GM19452 (cell line): Measurements from ENCODE around the gene MAP2K5.
"Not testable (repeated sequence)": the region's sequence is repeated elsewhere in the genome, so short reads cannot be mapped to it uniquely, and the experiment has no call there.

Source experiments
- ATAC-seq: cut with Tn5 transposase; IDR thresholded peaks from one replicate; pipeline ENCODE4 v1.9.1; 2021; ENCODE audit not compliant: unreplicated experiment

MAP2K5 gene

DNA sequence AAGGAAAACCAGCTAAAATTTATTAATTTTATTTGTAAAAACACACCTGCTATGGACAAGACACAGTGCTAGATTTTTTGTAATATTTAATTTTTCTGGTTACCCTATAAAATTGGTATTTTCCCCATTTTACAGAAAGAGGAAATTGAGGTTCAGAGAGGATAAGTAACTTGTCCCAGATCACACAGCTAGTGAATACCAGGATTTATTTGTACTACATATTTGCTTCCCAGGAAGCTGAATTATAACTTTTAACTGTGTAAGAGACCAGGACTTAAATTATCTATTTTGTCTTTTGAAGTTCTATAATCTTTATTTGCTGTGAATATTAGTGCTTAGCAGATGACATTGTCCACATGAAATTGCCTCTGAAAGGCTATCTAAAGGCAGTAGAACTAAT lies 49.7 kb downstream of the MAP2K5 start:
- no peak for ATAC-seq

DNA sequence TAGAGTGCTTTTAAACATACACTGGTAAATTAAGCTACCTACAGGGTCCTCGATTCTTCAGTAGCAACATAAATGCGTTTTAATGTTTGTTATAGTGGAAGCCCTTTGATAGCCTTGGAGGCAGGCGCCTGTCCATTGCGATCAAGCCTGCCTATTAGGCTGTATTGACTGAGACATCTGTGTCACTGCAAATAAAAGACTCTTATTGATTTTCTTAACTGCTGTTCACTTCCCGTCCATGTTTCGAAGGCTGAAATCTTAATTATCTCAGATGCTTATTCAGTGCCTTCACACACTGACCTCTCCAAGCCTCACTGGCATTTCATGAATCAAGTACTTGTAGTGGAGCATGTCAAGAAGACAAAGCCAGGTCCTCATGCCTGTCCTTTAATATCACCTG lies 51.1 kb downstream of the MAP2K5 start:
- ATAC-seq = no peak

DNA sequence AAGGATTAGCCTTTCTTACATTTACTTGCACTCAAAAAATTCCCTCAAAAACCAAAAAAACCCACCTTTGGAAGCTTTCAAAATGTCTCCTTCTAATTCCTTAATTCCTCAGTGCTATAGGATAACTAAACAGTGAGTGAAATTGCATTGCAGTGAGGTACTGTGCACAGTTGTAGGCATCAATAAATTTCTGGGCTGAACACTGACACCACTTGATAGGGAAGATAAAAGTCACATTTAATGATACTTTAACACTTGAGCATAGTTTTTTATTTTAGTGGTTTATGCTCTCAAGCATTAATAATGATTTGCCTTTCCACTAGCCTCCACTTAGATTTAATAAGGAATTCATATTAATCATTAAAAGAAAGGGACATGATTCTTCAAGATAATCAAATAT lies 52.3 kb downstream of the MAP2K5 start:
- ATAC-seq = no peak

DNA sequence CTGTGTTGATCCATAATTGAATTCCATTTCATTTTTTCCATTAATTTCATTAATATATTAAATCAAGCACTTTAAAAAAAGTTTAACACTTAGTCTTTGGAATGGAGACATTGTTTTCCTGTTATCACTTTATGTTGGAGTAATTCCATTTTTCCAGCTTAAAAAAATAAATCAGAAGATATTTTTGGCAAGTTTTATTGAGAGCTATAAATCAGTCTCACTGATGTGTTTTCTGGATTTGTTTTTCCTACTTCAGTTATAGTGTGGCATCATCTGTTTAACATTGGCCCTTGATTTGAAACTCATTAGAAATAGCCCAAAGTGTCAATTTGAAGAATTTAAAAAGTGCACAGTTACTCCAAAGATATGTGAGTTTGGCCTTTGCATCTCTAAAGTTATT lies 53.1 kb downstream of the MAP2K5 start:
- ATAC-seq = no peak

DNA sequence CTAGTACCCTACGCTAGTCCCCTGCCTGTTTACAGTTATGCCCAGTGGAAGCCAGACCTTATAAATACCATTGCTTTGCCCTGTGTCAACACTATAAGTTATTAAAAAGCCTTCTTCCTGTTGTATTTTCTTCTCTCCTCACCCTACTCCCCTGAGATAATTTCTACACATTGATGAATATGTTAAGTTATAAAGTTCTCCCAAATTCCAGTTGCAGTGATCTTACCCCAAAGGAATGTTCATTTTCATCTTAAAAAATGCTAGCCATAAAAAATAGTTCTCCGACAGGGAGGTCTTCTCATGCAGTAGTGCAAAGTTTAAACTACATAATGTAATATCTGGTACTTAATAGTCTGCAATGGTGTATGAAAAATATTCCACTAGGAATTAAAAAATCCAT lies 58.6 kb downstream of the MAP2K5 start:
- ATAC-seq = no peak

DNA sequence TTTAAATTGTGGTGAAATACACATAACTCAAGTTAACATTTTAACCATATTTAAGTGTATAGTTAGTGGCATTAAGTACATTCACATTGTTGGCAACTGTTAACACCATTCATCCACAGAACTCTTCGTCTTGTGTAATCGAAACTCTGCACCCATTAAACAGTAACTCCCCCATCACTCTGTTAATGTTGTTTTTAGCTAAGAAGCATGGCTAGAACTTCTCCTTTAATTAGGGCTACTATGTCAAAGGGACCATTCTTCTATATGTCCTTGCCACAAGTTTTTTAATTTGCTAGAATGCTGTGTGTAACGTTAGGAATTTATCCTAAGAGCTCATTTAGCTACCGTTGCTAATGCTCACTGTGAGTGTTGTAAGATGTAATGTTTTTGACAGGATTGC lies 60.6 kb downstream of the MAP2K5 start:
- no peak for ATAC-seq

DNA sequence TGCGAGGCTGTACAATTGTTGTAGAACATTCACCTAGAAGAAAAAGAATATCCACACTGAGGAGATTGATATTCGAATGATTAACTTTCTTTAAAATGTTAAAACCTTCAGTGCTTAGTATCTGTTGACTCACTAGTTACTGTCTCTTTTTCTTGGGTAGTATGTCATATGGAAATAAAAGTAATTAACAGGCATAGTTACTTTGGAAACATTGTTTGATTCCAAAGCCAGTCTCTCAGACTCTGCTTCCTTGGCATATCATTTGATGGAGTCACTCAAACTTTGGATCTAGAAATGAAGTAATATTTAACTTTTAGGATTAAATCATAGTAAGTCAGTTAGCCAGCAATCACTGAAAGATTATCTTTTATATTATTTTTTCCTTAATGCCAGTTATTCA lies 63.4 kb downstream of the MAP2K5 start:
- no peak for ATAC-seq

DNA sequence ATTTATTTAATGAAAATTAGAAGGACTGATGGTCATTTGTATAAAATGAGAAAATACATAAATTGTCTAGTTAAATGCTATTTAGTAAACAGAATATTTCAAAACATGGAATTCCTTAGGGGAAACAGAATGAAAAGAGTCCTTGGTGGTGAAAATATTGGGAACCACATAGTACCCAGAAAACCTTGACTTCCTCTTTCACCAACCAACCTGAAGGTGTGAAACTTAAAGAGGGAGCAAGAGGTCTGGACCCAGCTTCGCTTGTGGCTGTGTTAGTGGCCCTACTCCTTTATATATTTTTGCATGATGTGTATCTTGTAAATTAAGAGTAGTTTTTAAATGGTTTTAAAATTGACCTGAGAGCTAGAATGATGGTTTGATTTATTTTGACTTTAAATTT lies 64.2 kb downstream of the MAP2K5 start:
- no peak for ATAC-seq

DNA sequence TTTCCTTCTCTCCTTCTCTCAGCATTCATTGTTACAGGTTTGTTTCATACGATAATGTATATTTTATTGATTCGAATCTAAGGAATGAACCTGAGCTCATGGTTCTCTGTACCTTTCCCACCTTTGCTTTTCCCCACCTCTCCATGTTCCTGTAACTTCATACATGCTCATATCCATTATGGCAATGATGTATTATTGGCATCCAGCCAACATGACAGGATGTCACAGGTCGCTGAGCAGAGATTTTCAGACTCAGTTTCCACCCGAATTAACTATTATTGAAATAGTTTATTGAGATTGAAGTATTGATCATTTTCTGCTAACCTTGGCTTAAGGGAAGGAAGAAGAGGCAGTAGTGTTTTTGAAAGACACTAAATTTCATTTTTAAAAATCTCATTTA lies 64.8 kb downstream of the MAP2K5 start:
- no peak for ATAC-seq

DNA sequence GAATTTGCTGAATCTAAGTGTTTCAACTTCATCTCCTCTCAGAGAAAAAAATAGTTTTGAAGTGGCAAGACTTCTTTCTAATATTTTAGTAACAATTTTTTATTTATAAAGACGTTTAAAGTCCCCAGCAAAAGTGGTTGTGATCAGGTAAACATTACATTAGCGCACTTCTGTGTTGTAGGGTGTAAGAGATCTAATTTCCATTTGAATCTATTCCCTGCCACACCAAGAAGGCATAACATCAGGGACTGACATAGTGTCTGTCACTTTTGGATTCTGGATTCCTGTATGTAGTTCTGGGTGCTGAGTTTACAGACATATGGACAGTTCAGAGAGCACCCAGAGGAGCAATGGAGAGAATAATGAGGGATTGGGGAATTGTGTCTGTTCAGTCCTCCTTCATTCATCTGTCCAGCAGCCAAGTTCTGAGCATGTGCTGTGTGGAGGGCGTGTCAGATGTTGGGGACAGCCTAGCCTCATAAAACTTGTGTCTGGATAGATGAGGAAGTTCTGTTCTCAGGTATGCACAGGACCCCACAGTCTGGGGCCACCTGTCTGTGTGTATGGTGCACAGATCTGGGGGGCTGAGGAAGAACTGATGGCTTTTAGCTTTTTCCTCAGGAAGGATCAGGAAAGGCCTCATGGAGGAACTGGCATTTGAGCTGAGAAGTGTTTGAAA lies 65.6 kb downstream of the MAP2K5 start:
- no peak for ATAC-seq

DNA sequence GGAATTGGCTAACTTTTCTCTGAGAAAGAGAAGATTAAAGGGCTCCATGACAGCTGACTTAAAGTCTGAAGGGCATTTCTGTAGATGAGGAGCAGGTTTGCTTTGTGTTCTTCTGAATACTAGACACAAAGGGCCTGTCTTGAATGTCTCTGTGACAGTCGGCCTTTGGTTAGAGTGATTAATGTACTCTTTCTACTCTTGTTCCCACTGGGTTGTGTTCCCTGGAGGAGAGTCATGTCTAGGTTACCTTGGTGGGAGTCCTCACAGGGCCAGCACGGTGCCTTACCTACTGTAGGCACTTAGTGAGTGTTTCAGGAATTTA lies 66.1 kb downstream of the MAP2K5 start:
- ATAC-seq = no peak

DNA sequence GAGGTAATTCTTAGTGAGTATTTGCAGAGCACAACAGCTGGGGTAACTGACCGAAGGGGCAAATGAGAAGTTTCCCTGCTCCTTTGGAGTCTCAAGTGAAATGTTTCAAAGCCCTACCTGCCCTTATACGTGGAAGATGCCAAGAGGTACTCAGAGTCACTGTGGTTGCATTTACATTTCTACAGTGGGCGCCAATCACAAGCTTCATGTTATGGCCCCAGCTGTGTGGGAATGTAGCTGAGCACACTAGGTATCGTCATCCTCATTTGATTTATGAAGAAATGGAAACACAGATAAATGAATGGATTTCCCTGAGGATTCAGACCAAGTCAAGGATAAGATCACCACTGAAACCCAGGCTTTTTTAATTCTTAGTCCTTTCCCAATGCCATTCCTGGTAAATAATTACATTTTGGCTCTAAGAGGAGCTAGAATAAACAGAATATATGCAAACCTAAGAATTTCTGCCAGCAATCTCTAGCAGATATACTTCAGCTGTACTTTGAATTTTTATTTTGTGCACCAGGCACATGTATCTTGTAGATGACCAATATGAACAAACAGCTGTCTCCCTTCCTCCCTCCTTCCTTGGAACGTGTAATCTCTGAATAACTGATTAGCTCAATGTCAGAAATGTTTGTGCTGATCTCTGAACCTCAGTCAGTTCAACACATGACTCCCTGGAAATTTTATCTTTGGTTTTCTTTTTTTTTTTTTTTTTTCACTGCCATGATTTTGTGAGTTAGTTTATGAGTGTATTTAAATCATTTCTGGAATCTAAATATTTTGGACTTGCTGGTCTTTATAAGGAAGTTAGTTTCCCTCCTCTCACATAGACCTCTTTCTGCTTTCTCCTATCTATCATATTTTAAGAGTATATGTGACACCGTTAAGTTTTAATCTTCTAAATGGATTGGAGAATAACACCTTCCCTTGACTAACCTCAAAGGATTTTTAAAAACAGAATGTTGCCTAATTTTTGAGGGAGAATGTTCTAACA lies 69.2 kb downstream of the MAP2K5 start:
- ATAC-seq = no peak

DNA sequence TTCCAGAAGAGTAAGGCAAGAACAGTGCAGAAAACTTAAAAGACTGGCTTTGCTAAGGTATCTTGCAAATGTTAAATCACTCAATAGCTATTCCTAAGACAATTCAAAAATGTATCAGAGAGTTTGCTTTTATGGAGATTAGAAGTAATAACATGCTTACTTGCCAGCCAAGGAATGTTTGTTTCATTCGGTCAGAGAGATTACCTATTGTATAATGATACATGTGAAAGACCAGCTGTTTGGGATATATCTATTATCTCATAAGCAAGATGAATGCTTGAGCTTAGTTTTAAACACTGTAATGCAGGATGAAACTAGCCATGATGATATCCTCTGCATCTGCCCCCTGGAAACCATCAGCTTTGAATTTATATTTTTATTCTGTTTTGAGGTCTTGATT lies 70.7 kb downstream of the MAP2K5 start:
- ATAC-seq = no peak

DNA sequence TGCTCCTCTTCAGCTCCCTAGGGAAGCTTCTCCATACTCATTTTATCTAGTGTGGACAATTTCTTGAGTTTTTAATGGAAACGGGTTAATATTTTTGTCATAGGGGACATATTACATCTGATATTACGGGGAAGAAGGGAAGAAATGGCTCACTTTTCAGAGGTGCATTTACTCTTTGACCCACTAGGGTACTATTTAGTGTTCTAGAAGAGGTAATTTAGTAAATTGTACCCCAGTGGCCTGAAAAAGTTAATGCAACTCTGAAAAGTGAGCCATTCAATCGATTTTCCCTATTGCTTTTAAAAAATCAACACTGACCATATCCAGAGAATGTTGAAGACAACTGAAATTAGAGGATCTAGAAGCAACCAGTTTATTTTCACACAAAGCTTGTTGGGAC lies 71.2 kb downstream of the MAP2K5 start:
- ATAC-seq = no peak

DNA sequence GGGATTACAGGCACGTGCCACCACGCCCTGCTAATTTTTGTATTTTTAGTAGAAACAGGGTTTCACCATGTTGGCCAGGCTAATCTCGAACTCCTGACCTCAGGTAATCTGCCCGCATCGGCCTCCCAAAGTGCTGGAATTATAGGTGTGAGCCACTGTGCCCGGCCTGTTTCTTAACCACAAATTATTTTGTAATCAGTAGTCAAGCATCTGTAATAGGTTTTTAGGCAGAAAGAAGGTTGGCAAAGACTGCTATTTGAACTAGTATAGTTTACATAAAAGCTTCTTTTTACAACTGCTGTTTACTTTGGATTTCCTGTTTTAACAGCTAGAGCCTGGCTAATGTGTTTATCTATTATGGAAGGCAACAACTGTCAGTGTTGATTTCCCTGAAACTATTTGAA lies 72.6 kb downstream of the MAP2K5 start:
- not testable (repeated sequence) for ATAC-seq

DNA sequence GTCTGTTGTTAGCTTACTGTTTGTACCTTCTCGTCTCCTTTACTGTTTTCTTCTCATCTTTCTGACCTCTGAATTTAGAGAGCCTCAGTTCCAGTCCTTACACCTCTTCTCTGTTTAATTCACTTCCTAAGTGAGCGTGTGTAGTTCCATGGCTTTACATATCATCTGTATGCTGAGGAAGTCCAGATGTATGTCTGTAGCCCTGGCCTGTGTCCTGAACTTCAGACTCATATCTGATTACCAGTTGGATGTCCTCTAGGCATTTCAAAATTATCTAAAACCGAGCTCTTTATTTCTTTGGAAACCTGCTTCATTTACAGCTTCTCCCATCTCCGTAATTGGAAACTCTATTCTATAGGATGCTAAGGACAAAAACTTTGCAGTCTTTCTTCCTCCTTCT lies 75.8 kb downstream of the MAP2K5 start:
- no peak for ATAC-seq

DNA sequence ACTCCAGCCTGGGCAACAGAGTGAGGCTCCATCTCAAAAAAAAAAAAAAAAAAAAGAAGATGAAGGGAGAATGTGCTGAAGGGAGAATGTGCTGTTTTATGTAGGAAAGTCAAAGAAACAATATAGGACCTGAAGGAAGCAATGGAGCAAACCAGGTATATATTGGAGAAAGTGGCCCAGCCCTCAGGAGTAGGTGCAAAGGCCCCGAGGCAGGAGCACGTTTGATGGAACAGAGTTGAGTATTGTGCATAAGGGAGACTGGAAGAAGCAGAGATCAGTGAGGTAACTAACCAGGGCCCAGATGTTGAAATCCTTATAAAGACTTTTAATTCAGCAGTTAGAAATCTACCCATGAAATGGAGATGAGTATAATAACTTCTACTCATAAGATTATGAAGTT lies 79.6 kb downstream of the MAP2K5 start:
- ATAC-seq = no peak

DNA sequence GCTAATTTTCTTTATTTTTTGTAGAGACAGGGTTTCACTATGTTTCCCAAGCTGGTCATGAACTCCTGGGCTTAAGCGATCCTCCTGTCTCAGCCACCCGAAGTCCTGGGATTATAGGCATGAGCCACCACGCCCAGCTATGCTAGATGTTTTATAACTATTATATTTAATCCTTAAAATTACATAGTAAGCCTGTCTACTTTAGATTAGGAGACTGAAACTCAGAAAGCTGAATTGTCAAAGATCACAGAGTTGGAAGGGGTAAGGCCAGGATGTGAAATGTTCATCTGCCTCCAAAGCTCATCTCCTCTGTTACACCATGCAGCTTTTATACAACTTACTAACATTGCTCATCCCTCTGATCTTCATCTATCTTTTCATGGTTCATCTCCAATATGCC lies 89.8 kb downstream of the MAP2K5 start:
- ATAC-seq = no peak

DNA sequence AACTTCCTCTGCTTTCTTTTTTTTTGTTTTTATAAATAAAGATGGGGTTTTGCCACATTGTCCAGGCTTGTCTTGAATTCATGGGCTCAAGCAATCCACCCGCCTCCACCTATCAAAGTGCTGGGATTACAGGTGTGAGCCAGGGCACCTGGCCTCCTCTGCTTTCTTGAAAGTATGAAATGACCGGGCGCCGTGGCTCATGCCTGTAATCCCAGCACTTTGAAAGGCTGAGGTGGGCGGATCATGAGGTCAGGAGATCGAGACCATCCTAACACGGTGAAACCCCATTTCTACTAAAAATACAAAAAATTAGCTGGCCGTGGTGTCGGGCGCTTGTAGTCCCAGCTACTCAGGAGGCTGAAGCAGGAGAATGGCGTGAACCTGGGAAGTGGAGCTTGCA lies 93.4 kb downstream of the MAP2K5 start:
- ATAC-seq = not testable (repeated sequence)

DNA sequence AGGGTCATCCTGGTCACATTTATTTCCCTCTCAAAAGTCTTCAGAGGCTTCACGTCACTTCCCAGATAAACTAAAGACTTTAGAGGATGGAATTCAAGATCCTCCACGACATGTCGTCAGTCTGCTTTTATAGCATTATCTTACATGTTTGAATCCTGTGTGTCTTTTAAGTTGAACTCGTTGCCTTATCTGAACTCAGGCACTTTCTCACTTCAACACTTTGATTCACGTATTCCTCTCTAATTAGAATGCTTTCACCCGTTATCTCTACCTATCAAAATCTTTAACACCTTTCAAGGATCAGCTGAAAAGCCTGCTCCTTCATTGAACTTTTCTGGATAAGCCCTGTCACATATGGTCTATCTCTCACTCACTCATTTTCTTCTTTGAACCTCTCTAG lies 97.1 kb downstream of the MAP2K5 start:
- no peak for ATAC-seq

DNA sequence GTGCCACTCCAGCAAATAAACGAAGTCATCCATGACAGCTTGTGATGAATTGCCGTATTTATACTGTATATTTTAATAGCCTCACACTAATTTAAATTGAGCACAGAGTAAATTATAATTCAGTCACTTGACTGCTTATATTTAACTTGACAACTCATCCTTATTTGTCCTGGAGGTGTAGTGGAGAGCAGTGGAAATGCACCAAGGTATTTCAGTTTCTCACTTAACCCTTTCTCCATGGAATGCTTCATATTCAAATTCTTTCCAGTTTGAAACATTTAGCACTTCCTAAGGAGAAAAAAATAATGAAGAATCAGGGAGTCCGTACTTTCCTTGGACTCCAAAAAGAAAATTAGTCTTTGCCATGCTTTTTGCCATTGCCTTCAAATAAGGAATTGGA lies 99.0 kb downstream of the MAP2K5 start:
- no peak for ATAC-seq

DNA sequence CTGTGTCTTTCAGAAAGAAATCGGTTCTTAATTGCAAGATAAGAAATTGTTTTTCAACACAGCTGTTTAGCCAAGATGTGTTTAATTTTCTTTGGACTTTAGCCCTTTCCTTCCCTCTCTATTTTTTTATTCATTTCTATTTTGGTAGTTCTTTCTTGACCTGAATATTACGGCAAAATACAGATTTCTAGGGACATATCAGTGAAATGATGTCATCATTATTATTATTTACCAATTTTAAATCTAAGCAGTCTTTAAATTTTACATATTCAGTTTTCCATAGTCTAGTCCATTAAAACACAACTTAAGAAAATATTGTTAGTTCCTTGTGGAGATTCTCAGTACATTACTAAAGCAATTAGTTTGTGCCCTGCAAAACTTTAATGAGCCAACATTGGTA lies 104.3 kb downstream of the MAP2K5 start:
- no peak for ATAC-seq

DNA sequence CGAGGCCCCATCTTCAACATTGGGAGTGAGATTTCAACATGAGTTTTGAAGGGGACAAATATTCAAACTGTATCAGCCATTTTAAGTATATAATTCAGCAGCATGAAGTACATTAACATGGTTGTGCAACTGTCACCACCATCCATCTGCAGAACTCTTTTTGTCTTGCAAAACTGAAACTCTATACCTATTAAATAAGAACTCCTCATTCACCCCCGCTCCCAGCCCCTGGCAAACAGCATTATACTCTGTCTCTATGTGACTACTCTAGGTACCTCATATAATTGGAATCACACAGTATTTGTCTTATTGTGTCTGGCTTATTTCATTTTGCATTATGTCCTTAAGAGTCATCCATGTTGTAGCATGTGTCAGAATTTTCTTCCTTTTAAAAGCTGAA lies 110.1 kb downstream of the MAP2K5 start:
- ATAC-seq = no peak
